HepG2 (cell line): Measurements from ENCODE around the gene CD164L2. TPM values are rescaled to one million over a fixed set of nuclear protein-coding genes. Genes with fewer than 3 reads are reported as not detected.

ENCODE experiments used
- ATAC-seq: fragments of 200-7000 bp; cut with Tn5 transposase; 3 replicates; pipeline ENCODE4 v1.9.1; 2020; ENCODE audit warnings: mild to moderate bottlenecking, moderate library complexity
- BruUV-seq: library from RNA; stranded (reverse); fragments of 400-500 nt; replicated peaks from 2 replicates; lab custom pipeline; 2021; lab: Mats Ljungman, UMichigan
- CTCF ChIA-PET: fragments of 300-600 bp; formaldehyde crosslinking; extraction: SDS; loops from one replicate; lab custom pipeline; 2021; ENCODE audit warnings: low total read pairs, inconsistent platforms, low intra/inter-chr PET ratio; lab: Yijun Ruan, JAX
- POLR2A ChIA-PET: fragments of 350-600 bp; sonication (Branson Sonifier 250); formaldehyde crosslinking; loops from one replicate; lab custom pipeline; 2020; ENCODE audit warnings: antibody characterized with exemption, inconsistent platforms; lab: Yijun Ruan, JAX
- DNase-seq: peaks from one replicate; pipeline ENCODE4 v3.0.0-alpha.2; 2015; ENCODE audit warnings: low spot score
- FAIRE-seq: peaks from 3 replicates; lab custom pipeline; 2011; peaks lifted over from hg19 to GRCh38; lab: Jason Lieb, UNC
- H2AFZ ChIP-seq: one replicate; pipeline ENCODE4 v1.6.1; 2011; ENCODE audit warnings: low read length, inconsistent platforms
- H3K27ac ChIP-seq: fragments of 300-600 bp; 3 replicates; pipeline ENCODE4 v1.8.0; 2011; ENCODE audit warnings: mixed run types, mild to moderate bottlenecking, mixed read lengths, low read length, inconsistent platforms; ENCODE audit not compliant: insufficient read depth; ENCODE audit errors: extremely low read length
- H3K27me3 ChIP-seq, 2 experiments: fragments of 200-600 bp in 1 of 2; 2 replicates in 1 of 2; 3 replicates in 1 of 2; pipeline versions ENCODE4 v1.6.0 to v1.8.0; 2011; ENCODE audit warnings: low read length in 2 of 2, mild to moderate bottlenecking in 2 of 2, moderate library complexity in 2 of 2, inconsistent platforms in 1 of 2; ENCODE audit not compliant: insufficient read depth in 2 of 2, control insufficient read depth in 1 of 2
- H3K36me3 ChIP-seq, 2 experiments: fragments of 200-600 bp in 1 of 2; replicated peaks in 1 of 2; 2 replicates in 1 of 2; 3 replicates in 1 of 2; pipeline versions ENCODE4 v1.5.1 to v1.8.0; 2011; ENCODE audit warnings: low read length in 2 of 2, inconsistent platforms in 1 of 2; ENCODE audit not compliant: insufficient read depth in 2 of 2, control insufficient read depth in 1 of 2
- H3K4me1 ChIP-seq: 2 replicates; pipeline ENCODE4 v1.5.1; 2012; ENCODE audit warnings: low read length, inconsistent platforms; ENCODE audit not compliant: insufficient read depth
- H3K4me2 ChIP-seq: 2 replicates; pipeline ENCODE4 v1.6.0; 2011; ENCODE audit warnings: low read depth, low read length, inconsistent platforms
- H3K4me3 ChIP-seq, 3 experiments: fragments of 200-600 bp in 1 of 3; sonication (generic), shearing (Covaris generic) in 1 of 3; replicated peaks in 1 of 3; 2 replicates each; pipeline ENCODE4 v1.5.1; 2011 to 2016; ENCODE audit warnings: low read length in 3 of 3, inconsistent platforms in 2 of 3, low read depth in 2 of 3, mild to moderate bottlenecking in 2 of 3, control low read depth in 1 of 3, mixed read lengths in 1 of 3; ENCODE audit not compliant: insufficient read depth in 1 of 3
- H3K79me2 ChIP-seq: one replicate; pipeline ENCODE4 v1.6.1; 2011; ENCODE audit warnings: low read length, inconsistent platforms; ENCODE audit not compliant: insufficient read depth
- H3K9ac ChIP-seq: 2 replicates; pipeline ENCODE4 v1.6.0; 2011; ENCODE audit warnings: mild to moderate bottlenecking, low read depth, low read length, inconsistent platforms; ENCODE audit not compliant: insufficient read depth
- H3K9me3 ChIP-seq: 2 replicates; pipeline ENCODE4 v1.5.1; 2012; ENCODE audit warnings: mild to moderate bottlenecking, low read length
- H4K20me1 ChIP-seq: 2 replicates; pipeline ENCODE4 v1.6.0; 2011; ENCODE audit warnings: inconsistent platforms, mild to moderate bottlenecking, low read length, moderate library complexity; ENCODE audit not compliant: insufficient read depth
- BCL3 ChIP-seq: sonication (generic); formaldehyde crosslinking; IDR thresholded peaks from 2 replicates; pipeline ENCODE4 v1.5.1; 2020; ENCODE audit warnings: mild to moderate bottlenecking, missing genetic modification reagents, moderate library complexity
- NFE2L1 ChIP-seq: sonication (generic); formaldehyde crosslinking; IDR thresholded peaks from 2 replicates; pipeline ENCODE4 v1.4.0; 2020; ENCODE audit warnings: missing genetic modification reagents, mild to moderate bottlenecking, borderline replicate concordance
- NFE2L2 ChIP-seq: fragments of 150-350 bp; IDR thresholded peaks from 2 replicates; pipeline ENCODE4 v1.6.1; 2014; ENCODE audit warnings: low read length
- PRDM4 ChIP-seq: sonication (generic); formaldehyde crosslinking; IDR thresholded peaks from 2 replicates; pipeline ENCODE4 v1.9.0; 2021; ENCODE audit warnings: missing genetic modification reagents, borderline replicate concordance
- TRIM24 ChIP-seq: sonication (generic); formaldehyde crosslinking; IDR thresholded peaks from 2 replicates; pipeline ENCODE4 v1.8.0; 2022; ENCODE audit warnings: mild to moderate bottlenecking, missing genetic modification reagents
- ZBTB7A ChIP-seq: sonication (generic); formaldehyde crosslinking; IDR thresholded peaks from 2 replicates; pipeline ENCODE4 v1.8.0; 2022; ENCODE audit warnings: mild to moderate bottlenecking, missing genetic modification reagents
- ZNF230 ChIP-seq: sonication (generic); formaldehyde crosslinking; IDR thresholded peaks from 2 replicates; pipeline ENCODE4 v1.4.0; 2020; ENCODE audit warnings: mild to moderate bottlenecking, missing genetic modification reagents
- ZNF451 ChIP-seq: sonication (generic); formaldehyde crosslinking; IDR thresholded peaks from 2 replicates; pipeline ENCODE4 v1.5.0; 2020; ENCODE audit warnings: mild to moderate bottlenecking, missing genetic modification reagents
- WGBS: methylation state at CpG from one replicate; pipeline ENCODE4 v1.1.6; 2017; ENCODE audit warnings: low lambda C conversion rate; 5-methylcytosine and 5-hydroxymethylcytosine counted together
- in situ Hi-C: cut with HindIII; loops from 2 replicates; pipeline ENCODE4 v1.10.0; 2017; ENCODE audit warnings: low pct_unique_long_range_greater_than_20kb; ENCODE audit not compliant: extremely low pct_ligation_motif_present
- intact Hi-C: fragments of 100-400 bp; cut with micrococcal nuclease; formaldehyde crosslinking; loops from one replicate; pipeline ENCODE4 v1.10.0; 2022; ENCODE audit not compliant: unreplicated experiment
- polyA plus RNA-seq, 8 experiments: library from polyadenylated mRNA; depleted of rRNA in 3 of 8; stranded (reverse) in 7 of 8; unstranded in 1 of 8; fragments of >200 nt; fragmentation: Illumina TruSeq in 4 of 8; extraction: Trizol in 4 of 8; gene quantifications; 2 replicates each; pipeline versions ENCODE4 v1.2.1 to v1.2.3, GENCODE V29; 2011 to 2016; ENCODE audit warnings: low read depth in 4 of 8, missing spikeins in 1 of 8, mixed read lengths in 1 of 8; ENCODE audit not compliant: insufficient read depth in 1 of 8
- total RNA-seq, 5 experiments: library from RNA; depleted of rRNA; stranded (reverse); fragments of >200 nt; fragmentation: Illumina TruSeq; extraction: Trizol; gene quantifications; 2 replicates each; pipeline ENCODE4 v1.2.3, GENCODE V29; 2016; ENCODE audit warnings: low read depth in 1 of 5

The CD164L2 gene
- total and polyA plus RNA-seq, 2 of the 13 experiments (the other 11 are each of a cell fraction or from before 2014, with no cell fraction given), result not detected

GRCh38 chr1:27331426-27331825, 51.7 kb downstream of the CD164L2 start:
- no peaks in the 10 kb centered on the region for H3K9me3 ChIP-seq
- FAIRE-seq, result no peak
- no peak for TF ChIP-seq ZNF451
- TF ChIP-seq, all 625 proteins: peak for 0
- no peak for DNase-seq
- H4K20me1 ChIP-seq, result no peaks in the 10 kb centered on the region
- no TSS peak for BruUV-seq
- no peak overlapping the region for H3K4me3 ChIP-seq
- POLR2A ChIA-PET, result interaction anchor here (1.0 kb wide), 1 partner anchor 12 kb away, joined by 3 read pairs; no protein-coding TSS in a partner anchor
- no peak overlapping the region for H2AFZ ChIP-seq
- in situ Hi-C loops, result no loop called here
- H3K4me1 ChIP-seq, result no peaks in the 10 kb centered on the region
- no peak overlapping the region for H3K9ac ChIP-seq
- no peak for ATAC-seq
- H3K27ac ChIP-seq, result no peak overlapping the region
- peaks cover 13% of the 10 kb centered on the region for H3K79me2 ChIP-seq
- intact Hi-C loops, result no loop called here
- H3K27me3 ChIP-seq, result no peaks in the 10 kb centered on the region
- H3K36me3 ChIP-seq, result peaks cover 18 to 76% of the 10 kb centered on the region in 2 experiments
- 93% methylated on average over 2 of the region's 3 CpGs for WGBS
- no peak overlapping the region for H3K4me2 ChIP-seq
- CTCF ChIA-PET, result no interaction called here

GRCh38 chr1:27330786-27331185, 52.3 kb downstream of the CD164L2 start:
- H3K4me2 ChIP-seq, result no peak overlapping the region
- in situ Hi-C loops, result no loop called here
- no TSS peak for BruUV-seq
- CTCF ChIA-PET, result no interaction called here
- no peaks in the 10 kb centered on the region for H4K20me1 ChIP-seq
- no peak overlapping the region for H3K4me3 ChIP-seq
- FAIRE-seq (no peak), DNase-seq (no peak), ATAC-seq (no peak)
- peaks cover 14% of the 10 kb centered on the region for H3K79me2 ChIP-seq
- WGBS, result 98% methylated on average over 8 of the region's 8 CpGs
- POLR2A ChIA-PET, result interaction anchor here (1.0 kb wide), 1 partner anchor 12 kb away, joined by 3 read pairs; no protein-coding TSS in a partner anchor
- H3K9me3 ChIP-seq, result no peaks in the 10 kb centered on the region
- no peak overlapping the region for H3K27ac ChIP-seq
- H3K4me1 ChIP-seq, result no peaks in the 10 kb centered on the region
- no peaks in the 10 kb centered on the region for H3K27me3 ChIP-seq
- peaks cover 17 to 81% of the 10 kb centered on the region in 2 experiments for H3K36me3 ChIP-seq
- no peak for TF ChIP-seq PRDM4 (CRISPR knock-in tag)
- TF ChIP-seq ZNF230, result no peak
- no peak for TF ChIP-seq NFE2L2
- no peak for TF ChIP-seq BCL3
- no peak for TF ChIP-seq ZBTB7A
- TF ChIP-seq NFE2L1 (CRISPR knock-in tag), result no peak
- no peak for TF ChIP-seq TRIM24 (CRISPR knock-in tag)
- H3K9ac ChIP-seq, result no peak overlapping the region
- no peak overlapping the region for H2AFZ ChIP-seq
- intact Hi-C loops, result no loop called here
